Stimulated activated CD4-positive, alpha-beta T cell treated with anti-CD3 and anti-CD28 coated beads, Interleukin-4, amount 100 ng/mL, for 24 hours (primary cell): ENCODE results near the gene CPNE9.
A peak's percentile ranks its signal among the peaks of the same experiment; 100 is the strongest.

ENCODE experiments used
- DNase-seq: peaks from one replicate; pipeline ENCODE4 v3.0.0-alpha.2; 2020

CPNE9 gene

GRCh38 chr3:9717563-9717962 is 13.9 kb downstream of the CPNE9 start:
- DNase-seq: no peak

DNA sequence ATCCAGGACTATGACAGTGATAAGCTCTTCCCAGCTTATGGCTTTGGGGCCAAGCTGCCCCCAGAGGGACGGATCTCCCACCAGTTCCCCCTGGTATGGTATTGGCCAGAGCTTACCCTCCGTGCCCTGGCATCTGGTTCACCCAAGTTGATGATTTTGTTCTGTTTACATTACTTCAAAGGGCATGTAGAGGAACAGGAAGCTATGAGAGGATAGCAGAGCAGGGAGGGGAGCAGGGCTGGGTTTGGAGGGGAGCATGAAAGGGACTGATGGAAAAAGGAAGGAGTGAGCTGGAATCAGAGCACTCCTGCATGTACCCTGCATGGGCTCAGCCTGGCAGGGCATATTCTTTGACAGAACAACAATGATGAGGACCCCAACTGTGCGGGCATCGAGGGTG is 14.5 kb downstream of the CPNE9 start:
- DNase-seq: no peak

- DNase-seq: no peak
These were observed 17.5 kb downstream of the CPNE9 start for GRCh38 chr3:9721015-9721699.

GRCh38 chr3:9721700-9722060 is 18.0 kb downstream of the CPNE9 start:
- no peak for DNase-seq

DNA sequence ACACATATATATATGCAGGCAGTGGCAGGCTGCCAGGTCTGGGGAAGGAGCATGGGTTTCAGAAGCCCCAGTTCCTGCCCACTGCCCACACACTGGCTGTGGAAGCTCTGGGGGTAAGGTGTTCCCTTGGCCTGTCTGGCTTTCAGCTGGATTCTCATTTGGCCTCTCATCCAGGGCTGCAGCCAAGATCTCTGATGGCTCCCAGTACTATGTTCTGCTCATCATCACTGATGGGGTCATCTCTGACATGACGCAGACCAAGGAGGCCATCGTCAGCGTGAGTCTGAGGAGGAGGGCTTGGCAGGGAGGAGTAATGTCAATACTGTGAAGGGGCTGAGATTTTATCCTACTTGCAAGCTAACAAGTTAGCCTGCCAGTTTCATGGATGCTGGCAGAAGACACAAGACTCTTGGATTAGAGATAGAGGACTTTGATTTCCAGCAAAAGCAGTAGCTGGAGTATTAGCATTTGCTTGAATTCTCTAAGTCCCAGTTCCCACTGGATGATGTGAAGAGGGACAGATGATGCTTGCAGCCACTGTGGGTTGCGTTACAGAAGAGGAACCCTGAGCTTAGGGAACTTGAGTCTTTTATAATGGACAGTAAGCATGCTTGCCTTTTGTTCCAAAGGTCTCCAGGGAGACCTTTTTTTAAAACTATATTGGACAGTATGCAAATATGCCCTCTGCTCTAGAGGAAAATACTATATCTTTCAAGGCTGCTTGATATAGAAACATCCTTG is 22.3 kb downstream of the CPNE9 start:
- no peak for DNase-seq

GRCh38 chr3:9727041-9727595 is 23.5 kb downstream of the CPNE9 start:
- DNase-seq: peak; percentile 59

GRCh38 chr3:9727743-9728142 is 24.1 kb downstream of the CPNE9 start:
- no peak for DNase-seq

DNA sequence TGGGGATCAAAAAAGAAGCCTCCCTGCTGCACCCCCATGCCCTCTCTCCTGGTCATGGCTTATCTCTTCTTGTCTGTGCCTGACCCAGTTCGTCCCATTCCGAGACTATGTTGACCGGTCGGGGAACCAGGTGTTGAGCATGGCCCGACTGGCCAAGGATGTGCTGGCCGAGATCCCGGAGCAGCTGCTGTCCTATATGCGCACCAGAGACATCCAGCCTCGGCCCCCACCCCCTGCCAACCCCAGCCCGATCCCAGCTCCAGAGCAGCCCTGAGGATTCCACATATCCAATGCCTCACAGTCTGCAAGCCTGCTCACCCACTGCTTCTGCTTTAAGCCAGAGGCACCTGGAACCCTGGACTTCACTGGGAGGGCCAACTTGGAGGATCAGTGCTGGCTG is 25.8 kb downstream of the CPNE9 start:
- DNase-seq: no peak

DNA sequence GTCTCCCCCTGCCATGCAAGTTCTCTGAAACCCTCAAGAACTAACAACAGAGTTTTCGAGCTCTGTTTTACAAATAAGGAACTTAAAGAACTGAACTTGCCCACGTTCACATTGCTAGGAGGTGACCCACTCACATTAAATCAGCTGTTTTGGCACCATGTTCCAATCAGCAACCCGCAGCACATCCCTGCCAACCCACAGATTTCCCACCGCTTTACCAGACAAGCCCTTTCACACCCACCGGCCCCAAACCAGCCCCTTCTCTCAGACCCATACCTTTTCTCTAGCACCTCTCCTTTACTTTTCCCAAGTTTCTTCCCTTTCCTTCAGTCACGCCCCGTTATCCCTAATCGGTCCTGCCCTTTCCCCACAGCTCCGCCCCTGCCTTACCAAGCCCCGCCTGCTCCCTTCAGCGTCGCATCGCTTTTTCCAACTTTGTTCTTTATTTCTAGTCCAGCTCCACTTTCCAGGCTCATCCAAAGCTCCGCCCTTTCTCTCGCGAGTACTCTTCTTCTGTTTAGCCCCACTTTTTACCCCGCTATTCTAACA is 27.1 kb downstream of the CPNE9 start:
- no peak for DNase-seq

DNA sequence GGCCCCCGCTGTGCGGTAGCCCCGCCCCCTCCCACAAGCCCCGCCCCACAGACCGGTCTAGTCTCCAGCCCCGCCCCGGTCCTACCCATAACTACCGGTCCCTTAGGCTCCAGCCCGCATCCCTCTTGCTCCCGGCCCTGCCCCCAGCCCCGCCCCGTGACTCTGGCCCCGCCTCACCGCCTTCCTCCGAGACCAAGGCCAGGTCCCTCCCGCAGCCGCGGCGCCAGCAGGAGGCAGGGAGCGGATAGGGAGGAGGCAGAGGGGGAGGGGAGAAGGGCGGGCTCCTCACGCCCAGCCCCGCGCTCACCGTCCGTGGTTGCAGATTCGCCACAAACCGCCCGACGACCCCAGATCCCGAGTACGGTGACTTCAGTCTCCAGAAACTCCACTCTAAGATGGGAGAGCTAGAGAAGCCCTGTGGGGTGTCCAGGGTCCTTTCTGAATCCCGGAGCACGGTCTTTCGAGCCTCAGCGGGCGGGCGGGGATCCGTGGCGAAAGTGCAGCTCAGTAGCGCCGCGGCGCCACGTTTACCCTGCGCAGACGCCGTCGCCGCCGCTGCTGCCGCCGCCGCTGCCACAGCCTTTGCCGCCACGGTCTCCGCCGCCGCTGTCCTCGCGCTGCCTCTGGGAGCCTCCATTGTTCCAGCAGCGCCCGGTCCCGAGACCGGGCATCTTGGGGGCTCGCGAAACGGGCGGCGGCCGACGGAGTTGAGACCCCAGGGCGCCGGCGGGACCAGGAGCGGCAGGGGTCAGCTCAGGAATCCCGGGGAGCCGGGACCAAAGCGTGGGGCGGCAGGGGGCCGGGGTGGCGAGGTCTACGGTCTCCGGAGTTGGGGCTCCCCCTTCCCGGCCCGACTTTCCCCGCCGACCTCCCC is 27.8 kb downstream of the CPNE9 start, which contains the start of gene BRPF1:
BRPF1 (plus strand) TSS at position 530 of the 874 bp plus-strand sequence. CDS start 2,406 bp downstream, outside the sequence.
- DNase-seq: peak; percentile 99

- DNase-seq: peak; percentile 37
These were observed 28.6 kb downstream of the CPNE9 start for GRCh38 chr3:9732080-9732739.

DNA sequence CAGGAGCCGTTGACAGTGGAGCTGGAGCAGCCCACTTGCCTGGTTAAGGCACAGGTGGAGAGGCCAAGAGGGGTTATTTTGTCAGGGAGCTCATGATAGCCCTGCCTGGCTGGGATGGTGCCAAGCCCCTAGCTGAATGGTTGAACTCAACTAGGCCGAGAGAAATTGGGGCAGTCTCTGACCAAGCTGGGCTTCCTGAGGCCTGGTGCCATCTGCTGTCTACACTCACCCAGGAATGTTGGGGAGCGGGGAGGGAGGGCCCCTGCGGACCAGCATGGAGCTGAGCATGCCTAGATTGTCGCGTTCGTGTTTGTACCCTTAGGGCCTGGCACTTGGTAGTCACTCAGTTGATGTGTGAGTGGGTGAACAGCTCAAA is 29.1 kb downstream of the CPNE9 start:
- no peak for DNase-seq

- DNase-seq: no peak
These were observed 33.2 kb downstream of the CPNE9 start for GRCh38 chr3:9736831-9737230.

- DNase-seq: no peak
These were observed 35.5 kb downstream of the CPNE9 start for GRCh38 chr3:9739181-9739580.

GRCh38 chr3:9742560-9742959 is 38.9 kb downstream of the CPNE9 start:
- no peak for DNase-seq

- DNase-seq: no peak
These were observed 39.9 kb downstream of the CPNE9 start for GRCh38 chr3:9743548-9743947.

DNA sequence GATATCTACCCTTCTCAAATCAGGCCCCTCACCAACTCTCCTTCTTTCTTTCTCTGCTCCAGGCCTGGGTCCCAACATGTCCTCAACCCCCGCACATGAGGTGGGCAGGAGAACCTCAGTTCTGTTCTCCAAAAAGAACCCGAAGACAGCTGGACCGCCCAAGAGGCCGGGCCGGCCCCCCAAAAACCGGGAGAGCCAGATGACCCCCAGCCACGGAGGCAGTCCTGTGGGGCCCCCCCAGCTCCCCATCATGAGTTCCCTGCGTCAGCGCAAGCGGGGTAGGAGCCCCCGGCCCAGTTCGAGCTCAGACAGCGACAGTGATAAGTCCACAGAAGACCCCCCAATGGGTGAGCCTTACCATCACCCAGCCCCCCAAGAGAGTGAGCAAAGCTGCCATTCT is 40.5 kb downstream of the CPNE9 start:
- no peak for DNase-seq

DNA sequence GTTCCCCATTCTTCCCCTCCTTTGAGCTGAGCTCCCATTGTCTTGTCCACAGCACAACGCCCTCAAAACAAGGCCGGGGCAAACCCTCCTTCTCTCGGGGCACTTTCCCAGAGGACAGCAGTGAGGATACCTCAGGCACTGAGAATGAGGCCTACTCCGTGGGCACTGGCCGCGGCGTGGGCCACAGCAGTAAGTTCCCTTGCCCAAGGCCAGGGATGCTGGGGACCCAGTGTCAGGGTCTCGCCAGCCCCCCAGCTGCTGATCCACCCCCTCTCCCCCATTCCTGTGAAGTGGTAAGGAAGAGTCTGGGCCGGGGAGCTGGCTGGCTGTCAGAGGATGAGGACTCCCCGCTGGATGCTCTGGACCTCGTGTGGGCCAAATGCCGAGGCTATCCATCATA is 41.9 kb downstream of the CPNE9 start:
- DNase-seq: no peak

- DNase-seq: no peak
These were observed 42.7 kb downstream of the CPNE9 start for GRCh38 chr3:9746330-9746729.

DNA sequence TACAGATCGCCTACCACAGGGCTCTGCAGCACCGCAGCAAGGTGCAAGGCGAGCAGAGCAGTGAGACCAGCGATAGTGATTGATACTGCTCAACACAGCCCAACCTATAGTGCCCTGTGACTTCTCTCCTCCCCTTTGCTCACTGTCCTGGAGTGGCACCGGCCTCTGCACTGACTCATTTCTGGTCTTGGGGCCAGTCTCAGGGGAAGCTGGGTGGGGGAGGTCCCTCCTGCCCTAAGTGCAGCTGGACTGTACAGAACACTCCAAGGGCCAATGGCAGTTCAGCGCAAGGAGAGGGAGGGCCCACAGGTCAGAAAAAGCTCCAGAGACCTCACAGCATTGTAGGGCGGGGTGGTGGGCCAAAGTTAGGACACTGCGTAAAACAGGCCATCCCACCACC is 43.6 kb downstream of the CPNE9 start:
- DNase-seq: no peak

DNA sequence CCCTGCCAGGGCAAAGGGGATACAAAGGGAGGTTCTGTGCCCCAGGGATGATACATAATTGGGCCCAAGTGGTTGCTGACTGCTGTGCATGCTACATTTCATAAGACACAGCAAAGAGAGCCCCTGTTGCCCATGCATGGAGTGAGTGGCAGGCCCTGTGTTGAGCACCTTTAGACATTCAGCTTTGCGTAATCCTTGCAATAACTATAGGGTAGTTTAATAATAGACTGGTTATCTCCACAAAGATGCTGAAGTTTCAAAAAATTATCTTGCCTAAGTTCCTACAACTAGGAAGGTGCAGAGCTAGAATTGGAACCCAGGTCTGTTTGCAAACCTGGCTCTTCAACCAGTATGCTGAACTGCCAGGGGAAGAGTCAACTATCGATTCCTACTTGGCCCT is 44.4 kb downstream of the CPNE9 start:
- no peak for DNase-seq

GRCh38 chr3:9749296-9749644 is 45.6 kb downstream of the CPNE9 start:
- no peak for DNase-seq
